GM18907 (cell line): ENCODE data around the gene CLN5.
"Not testable (repeated sequence)": the region's sequence is repeated elsewhere in the genome, so short reads cannot be mapped to it uniquely, and the experiment has no call there.

Source experiments
- ATAC-seq: cut with Tn5 transposase; IDR thresholded peaks from one replicate; pipeline ENCODE4 v1.9.1; 2021; ENCODE audit warnings: mild to moderate bottlenecking, moderate library complexity; ENCODE audit not compliant: unreplicated experiment

The CLN5 gene

DNA sequence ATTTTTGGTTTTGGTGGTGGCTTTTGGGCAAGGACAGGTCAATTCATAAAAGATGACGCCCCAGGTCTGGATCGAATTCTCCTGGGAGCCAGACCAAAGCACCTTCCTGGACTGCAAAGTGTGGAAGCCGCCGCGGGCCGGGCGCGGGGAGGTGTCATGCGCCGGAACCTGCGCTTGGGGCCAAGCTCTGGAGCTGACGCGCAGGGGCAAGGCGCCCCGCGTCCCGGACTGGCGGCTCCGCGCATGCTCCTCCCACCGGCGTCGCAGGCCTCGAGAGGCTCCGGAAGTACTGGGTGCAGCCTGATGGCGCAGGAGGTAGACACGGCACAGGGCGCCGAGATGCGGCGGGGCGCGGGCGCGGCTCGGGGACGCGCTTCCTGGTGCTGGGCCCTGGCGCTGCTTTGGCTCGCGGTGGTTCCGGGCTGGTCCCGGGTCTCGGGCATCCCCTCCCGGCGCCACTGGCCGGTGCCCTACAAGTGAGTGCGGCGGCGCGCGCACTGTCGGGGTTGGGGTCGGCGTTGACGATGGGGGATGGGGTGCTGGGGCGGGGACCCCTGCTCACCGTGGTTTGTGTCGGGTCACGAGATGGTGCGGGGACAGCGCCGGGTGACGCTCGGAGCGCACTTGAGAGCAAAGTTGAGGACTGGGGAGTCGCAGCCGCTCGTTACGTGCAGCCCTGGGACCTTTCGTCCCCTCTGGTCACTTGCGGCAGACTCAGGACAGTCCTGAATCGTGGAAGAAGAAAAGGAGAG, at the start of gene CLN5:
Gene CLN5, plus strand, starts transcription at position 286 of the 752 bp plus-strand sequence. Its CDS starts 18 bp downstream, at position 304.
- peak; percentile 97 for ATAC-seq

DNA sequence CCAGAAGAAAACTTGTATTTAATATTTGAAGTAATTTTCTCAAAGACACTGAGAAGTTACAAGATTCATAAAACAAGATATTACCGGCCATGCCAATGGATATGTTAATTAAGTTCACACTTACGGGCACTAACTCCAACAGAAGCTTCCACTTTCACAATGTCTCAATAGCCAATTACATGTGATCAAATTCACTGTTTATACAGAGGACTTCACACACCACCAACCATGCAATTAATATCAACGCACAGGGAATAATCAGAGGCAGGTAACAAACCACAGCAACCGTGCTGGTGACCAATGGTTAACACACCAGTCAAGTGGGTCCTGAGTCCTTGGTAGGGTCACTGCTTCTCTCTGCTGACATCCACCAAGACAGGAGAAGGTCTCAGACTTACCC, 49.5 kb upstream of the CLN5 start:
- ATAC-seq: no peak

DNA sequence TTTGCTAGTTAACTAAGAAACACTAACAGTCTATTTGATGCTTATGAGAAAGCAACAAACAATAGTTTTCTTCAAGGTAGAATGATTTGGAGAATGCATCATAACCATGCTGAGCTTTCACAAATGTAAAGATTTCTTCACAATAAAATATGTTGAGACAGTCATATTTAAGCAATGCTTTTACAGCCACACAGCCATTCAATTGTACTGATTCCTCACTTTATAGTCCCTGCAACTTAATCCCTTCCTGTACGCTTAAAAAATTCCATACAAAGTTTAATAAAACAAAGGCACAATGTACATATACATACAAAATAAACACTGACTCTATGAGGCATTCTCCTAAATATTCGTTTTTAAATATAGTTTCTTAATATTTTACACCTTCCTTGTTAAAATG, 48.2 kb upstream of the CLN5 start:
- no peak for ATAC-seq

DNA sequence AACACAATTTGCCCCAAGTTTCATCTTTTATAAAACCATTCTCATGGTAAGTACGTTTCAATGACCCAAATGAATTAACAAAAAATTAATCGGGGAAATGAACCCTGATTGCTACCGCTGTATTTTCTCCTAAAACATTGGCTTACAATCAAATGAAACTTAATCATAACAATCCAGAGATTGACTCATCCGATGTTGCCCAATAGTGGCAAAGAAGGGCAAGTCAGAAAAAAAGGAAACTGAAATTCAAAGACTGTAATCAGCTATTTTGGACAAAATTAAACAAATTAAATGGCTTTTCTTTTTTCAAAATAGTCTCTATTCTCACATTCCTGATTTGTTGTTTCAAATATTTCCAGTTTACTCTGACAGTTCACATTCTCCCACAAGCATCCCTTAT, 47.4 kb upstream of the CLN5 start:
- ATAC-seq: no peak

DNA sequence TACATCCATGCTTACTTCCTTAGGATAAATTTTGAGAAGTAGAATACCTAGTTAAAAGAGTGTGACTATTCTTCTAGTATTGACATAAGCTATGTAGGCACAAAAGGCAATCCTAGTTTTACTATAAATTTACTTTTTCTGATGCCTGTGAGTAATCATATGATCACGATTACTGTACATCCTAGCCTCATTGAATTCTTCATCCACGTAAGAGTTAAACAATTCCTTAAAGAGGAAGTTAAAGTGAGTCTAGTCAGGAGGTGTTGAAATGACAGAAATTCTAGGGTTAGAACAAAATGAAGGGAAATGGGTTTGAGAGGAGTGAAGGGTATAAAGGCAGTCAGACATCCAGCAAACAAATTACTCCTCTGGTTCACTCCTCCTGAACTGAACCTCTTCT, 43.7 kb upstream of the CLN5 start, which contains the start of gene ACOD1:
Gene ACOD1, plus strand, starts transcription at position 363 of the 400 bp plus-strand sequence. CDS start 48 bp downstream, outside the sequence.
- no peak for ATAC-seq

DNA sequence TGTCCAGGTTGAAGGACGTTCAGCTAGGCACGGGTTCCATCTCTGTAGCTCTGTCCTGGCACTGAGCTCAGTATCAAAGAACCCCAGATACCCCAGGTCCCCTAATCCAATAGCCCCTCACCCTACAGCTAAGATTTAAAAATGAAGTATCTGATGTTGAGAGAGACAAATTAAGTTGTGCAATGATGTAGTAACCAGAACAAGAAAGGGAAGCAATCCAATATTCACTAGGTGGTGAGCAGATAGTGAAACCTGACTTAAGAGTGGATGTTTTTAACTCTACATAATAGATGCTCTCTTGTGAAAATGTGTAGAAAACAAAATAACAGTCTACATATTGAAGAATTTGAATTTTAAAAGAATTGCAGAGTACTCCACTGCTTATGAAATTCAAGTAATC, 41.8 kb upstream of the CLN5 start:
- no peak for ATAC-seq

DNA sequence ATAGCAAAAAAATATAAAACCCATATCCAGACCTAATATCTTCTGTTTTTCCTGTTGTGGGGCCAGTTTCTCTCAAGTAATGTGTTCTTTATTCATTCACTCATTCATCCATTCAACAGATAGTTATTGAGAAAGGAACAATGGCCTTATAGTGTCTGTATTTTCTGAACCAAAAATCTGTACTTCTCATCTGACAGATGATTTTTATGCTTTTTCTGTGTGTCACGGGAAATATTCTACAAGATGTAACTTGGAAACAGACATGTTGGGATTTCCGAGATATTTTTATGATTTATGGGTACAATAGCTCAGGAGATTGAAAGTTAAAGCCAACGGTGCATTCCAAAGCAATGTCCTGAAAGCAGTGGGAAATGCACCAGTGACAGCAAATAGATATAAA, 37.9 kb upstream of the CLN5 start:
- ATAC-seq: no peak

DNA sequence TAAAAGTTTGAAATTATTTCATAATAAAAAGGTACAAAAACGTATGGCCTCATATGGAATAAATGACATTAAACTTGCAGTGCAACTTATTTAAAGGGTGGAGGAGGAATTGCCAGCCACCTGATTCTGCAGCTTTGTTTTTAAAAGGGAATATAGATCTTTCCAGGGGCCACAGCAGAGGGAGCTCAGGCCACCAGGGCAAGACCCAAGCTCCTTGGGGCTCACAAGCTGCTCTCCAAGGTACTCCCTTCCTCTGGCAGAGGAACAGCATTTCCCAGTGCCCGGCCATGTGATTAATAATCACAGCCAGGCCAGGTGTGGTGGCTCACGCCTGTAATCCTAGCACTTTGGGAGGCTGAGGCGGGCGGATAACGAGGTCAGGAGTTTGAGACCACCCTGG, 37.3 kb upstream of the CLN5 start:
- ATAC-seq: no peak

DNA sequence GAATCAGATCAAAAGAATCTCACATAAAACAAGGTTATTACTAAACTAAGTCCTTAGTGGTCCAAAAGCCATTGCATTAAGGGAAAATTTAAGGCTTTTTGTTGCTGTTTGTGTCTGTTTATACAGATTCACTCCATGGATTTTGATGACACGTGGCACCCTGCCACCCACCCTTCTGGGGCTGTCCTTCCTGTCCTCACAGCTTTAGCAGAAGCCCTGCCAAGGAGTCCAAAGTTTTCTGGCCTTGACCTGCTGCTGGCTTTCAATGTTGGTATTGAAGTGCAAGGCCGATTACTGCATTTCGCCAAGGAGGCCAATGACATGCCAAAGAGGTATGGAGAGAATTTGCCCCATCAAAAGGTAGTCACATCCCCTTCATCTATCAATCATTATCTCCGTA, 36.7 kb upstream of the CLN5 start:
- ATAC-seq: no peak

DNA sequence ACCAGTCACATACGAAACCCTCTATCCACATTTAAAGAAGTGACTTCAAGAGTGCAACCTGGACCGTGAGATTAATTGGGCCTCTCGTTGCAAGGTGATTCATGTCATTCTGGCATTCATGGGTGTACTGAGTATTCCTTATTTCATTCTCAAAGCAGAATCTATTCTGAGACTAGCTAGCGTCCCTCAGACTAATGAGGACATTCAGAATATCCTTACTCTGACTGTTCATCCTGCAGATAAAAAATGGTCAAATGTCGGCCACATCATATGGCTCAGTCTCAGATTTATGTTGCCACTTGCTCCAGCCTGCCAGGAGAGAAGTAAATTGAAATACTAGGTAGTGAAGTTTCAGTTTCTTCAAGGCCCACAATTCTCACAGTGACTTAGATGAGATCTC, 36.2 kb upstream of the CLN5 start:
- no peak for ATAC-seq

DNA sequence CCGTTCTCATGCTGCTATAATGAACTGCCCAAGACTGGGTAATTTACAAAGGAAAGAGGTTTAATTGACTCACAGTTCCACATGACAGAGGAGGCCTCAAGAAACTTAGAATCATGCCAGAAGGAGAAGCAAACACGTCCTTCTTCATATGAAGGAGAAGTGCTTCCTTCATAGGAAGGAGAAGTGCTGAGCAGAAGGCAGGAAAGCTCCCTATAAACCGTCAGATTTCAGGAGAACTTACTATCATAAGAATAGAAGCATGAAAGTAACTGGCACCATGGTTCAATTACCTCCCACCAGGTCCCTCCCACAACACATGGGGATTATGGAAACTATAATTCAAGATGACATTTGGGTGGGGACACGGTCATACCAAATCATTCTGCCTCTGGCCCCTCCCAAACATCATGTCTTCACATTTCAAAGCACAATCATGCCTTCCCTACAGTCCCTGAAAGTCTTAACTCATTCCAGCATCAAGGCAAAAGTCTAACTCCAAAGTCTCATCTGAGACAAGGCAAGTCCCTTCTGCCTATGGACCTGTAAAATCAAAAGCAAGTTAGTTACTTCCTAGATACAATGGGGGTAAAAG, 32.9 kb upstream of the CLN5 start:
- ATAC-seq: no peak

DNA sequence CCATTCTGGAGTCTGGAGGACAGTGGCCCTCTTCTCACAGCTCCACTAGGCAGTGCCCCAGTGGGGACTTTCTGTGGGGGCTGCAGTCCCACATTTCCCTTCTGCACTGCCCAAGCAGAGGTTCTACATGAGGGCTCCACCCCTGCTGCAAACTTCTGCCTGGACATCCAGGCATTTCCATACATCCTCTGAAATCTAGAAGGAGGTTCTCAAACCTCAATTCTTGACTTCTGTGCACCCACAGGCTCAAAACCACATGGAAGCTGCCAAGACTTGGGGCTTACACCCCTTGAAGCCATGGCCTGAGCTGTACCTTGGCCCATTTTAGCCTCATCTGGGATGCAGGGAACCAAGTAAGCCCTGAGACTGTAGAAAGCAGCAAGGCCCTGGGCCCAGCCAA, 32.1 kb upstream of the CLN5 start:
- not testable (repeated sequence) for ATAC-seq

DNA sequence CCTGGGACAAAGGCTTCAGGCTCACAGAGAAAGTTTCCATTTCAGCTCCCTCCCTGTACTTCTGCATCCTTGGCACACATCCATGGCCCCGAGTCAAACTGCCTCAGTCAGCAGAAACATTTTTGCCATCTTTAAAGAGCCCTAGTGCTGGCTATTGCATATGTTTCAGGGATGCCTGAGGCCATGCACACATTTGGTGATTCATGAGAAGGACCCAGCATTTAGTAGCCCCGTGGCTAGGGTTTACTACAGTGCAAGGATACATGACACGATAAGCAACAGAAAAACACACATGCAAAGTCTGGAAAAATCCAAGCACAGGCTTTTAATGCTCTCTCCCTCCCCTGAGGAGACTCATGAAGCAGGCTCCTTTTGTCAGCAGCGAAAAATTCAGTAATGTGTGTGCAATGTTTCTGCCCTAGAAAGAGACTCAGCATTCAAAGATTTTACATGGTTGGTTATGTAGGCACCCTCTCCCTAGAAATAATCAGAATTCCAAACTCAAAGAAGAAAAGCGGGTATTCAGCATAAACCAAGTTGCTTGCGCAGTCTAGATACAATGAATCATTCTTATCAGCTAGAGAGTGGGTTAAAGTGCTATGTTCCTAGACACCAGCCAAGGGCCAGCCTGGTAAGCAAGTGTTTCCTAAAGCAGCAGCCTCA, 26.0 kb upstream of the CLN5 start:
- no peak for ATAC-seq

DNA sequence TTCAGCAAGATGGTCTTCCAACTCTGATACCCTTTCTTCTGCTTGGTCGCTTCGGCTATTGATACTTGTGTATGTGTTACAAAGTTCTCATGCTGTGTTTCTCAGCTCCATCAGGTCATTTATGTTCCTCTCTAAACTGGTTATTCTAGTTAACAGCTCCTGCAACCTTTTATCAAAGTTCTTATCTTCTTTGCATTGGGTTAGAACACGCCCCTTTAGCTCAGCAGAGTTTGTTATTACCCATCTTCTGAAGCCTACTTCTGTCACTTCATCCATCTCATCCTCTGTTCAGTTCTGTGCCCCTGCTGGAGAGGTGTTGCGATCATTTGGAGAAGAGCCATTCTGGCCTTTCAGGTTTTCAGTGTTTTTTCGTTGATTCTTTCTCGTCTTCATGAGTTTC, 24.9 kb upstream of the CLN5 start:
- no peak for ATAC-seq

DNA sequence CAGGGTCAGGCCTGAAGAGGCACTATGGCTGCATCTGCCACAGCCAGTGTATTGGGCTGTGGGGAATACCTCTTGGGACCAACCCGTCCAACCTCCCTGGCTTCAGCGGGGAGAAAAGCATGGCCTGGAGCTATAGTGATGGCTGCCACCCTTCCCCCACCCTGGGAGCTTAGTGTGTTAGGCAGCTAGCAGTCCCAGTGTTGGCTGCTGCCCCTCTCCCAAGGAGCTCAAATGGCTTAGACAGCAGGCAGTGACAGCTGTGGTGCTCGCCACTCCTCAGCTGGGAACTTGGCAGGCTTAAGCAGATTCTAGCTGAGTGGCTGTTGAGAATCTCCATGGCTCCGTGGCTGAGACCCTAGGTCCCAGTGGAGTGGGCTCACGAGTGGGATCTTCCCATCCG, 23.8 kb upstream of the CLN5 start:
- ATAC-seq: no peak

DNA sequence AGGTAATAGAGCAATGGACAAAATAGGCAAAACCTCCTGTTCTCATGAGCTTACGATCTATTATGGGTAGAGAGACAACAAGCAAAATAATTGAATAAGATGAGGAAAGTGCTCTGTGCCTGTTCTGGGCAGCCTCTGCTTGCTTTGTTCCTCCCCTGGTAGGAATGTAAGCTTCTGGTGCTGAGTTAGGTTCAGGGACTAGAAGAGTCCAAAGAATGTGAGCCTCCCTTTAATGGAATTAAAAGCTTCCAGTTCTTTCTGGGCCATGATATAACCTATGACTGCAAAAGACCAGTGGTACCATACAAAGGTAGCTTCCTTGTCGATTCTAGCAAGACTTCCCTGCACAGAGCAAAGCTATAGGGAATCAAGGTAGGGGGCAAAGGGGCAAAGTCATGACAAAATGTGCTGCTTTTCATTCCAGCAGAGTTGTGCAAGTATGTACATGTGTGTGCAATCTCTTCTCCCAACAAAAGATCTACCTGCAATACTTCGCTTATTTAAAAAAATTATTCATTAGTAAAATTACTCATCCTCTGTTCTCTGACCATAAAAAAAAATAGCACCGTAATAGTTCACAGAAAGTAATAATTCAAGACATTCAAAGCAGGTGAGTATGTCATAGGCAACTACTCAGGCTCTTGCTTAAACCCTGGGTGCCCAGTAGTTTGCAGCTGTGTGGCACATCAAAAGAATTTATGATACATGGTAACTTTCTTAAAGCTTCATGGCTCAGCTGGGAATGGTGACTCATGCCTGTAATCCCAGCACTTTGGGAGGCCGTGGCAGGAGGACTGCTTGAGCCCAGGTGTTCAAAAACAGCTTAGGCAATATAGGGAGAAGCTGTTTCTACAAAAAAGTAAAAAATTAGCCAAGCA, 22.2 kb upstream of the CLN5 start:
- ATAC-seq: no peak

DNA sequence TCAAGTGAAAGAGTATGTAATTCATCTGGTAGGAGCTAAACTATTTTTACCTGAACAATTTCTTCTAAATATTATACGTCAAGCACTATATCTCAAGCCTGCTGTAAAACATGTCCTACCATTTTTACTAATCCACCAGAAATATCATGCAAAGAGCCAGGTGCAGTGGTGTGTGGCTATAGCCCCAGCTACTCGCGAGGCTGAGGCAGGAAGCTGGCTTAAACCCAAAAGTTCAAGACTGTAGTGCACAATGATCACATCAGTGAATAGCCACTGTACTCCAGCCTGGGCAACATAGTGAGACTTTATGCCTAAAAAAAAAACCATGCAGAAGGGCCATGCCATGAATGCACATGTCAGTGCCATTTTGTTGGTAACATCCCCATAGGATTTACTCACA, 20.7 kb upstream of the CLN5 start:
- ATAC-seq: no peak

DNA sequence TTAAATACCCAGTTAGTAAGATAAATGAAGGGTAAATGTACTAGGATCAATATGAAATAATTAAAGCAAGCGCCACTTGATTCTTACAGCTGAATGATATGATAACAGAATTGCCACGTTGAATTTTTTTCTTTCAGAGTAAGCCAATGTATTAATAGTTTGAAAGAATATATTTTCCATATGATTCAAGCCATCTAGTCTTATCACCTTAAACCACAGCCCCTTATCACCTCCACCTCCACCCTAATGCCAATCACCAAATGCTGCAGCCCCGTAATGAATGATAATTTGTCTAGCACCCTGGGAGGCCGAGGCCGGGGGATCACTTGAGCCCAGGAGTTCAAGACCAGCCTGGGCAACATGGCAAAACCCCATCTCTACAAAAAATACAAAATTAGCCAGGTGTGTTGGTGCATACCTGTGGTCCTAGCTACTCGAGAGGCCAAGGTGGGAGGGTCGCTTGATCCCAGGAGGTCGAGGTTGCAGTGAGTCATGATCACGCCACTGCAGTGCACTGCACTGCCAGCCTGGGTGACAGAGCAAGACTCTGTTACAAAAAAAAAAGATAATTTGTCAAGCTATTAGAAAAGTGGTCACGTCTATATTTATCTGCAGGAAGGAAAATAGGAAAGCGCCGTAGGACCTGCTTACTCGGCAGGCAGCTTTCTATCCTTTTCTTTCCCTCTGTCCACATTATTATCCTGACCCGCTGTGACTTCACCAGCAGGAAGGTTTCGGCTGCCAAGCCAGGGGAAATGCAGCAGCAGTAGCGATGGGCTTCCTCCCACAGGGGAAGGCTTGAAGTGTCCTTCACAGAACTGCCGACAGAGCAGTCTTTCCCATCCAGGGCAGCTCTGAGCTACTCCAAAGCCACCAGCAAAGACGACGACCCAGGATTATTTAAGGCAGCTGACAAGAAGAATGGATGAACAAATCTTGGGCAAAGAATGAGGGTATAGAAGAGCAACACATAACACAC, 19.7 kb upstream of the CLN5 start:
- ATAC-seq: no peak

DNA sequence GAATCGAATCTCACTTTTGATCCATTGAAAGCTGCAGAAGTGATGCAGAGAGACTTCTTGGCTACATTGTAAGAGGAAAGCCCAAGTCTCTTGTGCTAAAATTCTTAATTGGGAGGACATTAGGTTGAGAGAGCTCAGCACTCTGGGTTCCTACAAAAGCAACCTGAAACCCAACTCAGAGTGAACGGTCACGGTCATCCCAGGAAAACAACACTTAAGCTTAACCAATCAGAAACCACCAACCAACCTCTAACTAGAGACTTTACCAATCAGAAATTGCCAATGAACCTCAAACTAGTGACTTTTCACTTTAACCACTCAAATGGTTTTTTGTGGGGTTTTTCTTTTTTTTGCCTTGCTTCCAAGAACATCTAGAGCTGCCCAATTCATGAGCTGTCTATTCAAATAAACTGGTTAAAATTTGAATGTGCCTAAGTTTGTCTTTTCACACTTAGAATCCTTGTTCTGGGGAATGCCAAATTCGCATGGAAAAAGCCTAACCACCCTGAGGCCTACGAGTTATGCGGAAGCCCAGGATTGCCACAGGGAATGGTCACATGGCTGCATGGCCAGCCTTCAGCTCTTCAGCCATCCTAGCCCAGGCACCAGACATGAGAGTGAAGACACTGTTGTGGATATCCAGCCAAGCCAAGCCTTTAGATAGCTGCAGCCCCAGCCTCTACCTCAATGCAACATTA, 17.8 kb upstream of the CLN5 start:
- no peak for ATAC-seq

DNA sequence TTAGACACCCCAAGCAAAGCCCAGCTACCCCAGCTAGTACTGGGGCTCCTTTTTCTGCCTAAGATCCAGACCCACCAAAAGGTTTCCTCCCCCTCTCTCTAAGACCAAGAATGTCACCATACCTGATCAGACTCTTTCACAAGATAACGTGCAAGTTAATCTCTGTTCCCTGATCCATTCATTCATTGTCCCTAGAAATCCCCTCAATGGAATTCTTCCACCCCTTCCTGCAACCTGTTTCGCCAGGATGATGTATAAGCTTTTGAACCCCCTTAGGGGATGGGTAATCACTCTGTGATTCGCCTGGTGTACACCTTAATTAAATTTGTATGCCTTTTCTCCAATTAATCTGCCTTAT, 17.3 kb upstream of the CLN5 start:
- no peak for ATAC-seq
